Mucosa of descending colon (tissue), 3 donors: ENCODE measurements around the gene PPARA. TPM values are rescaled to one million over a fixed set of nuclear protein-coding genes. Genes with fewer than 3 reads are reported as not detected.

Source experiments
- ATAC-seq: fragments of 200-7000 bp; cut with Tn5 transposase; one replicate; pipeline ENCODE4 v1.9.1; 2020; ENCODE audit warnings: mild to moderate bottlenecking, moderate library complexity
- DNase-seq, 3 donors: peaks; one replicate each; pipeline ENCODE4 v3.0.0-alpha.2; 2020
- H3K36me3 ChIP-seq: fragments of 200-600 bp; one replicate; pipeline ENCODE4 v1.8.0; 2021; ENCODE audit warnings: low read depth, mild to moderate bottlenecking
- H3K4me1 ChIP-seq: fragments of 200-600 bp; one replicate; pipeline ENCODE4 v1.8.0; 2021; ENCODE audit warnings: low read depth, mild to moderate bottlenecking
- H3K4me3 ChIP-seq: fragments of 200-600 bp; one replicate; pipeline ENCODE4 v1.8.0; 2021; ENCODE audit warnings: mild to moderate bottlenecking
- H3K9me3 ChIP-seq: fragments of 200-600 bp; one replicate; pipeline ENCODE4 v1.8.0; 2021; ENCODE audit warnings: mild to moderate bottlenecking
- CTCF ChIP-seq: fragments of 200-600 bp; IDR thresholded peaks from one replicate; pipeline ENCODE4 v1.8.0; 2022; ENCODE audit warnings: antibody characterized with exemption, mild to moderate bottlenecking
- intact Hi-C, 2 donors: fragments of 100-400 bp; cut with DNase I in 1 of 2; cut with micrococcal nuclease in 1 of 2; formaldehyde crosslinking; loops; one replicate each; pipeline versions ENCODE4 v1.11.0 to v1.11.1; 2022; cut with DNase I, micrococcal nuclease
- total RNA-seq, 3 donors: library from RNA; stranded (reverse); fragmentation: NEBNext Ultra II Directional in 2 of 3; extraction: Animal tissue kit (Norgen Biotek cat#: 25700) in 2 of 3; gene quantifications; one replicate each; pipeline versions ENCODE4 v1.2.1 to v1.2.4, GENCODE V29; 2021 to 2023
- donor health status: DM: no; HTN: no; CAD: no; lungs with moderate emphysema.
- donor health status: DM: no; HTN: no; CAD: no.
- donor health status: DM: no; HTN: yes; CAD: no.

PPARA gene
- total RNA-seq, 3 donors from 2014 or later, result 57.9 to 81.4 (median 58.5) TPM

- DNase-seq, result no peak
- intact Hi-C loops, result loop anchor here (5.0 kb wide), 1 partner anchor 108 kb away; no protein-coding TSS in a partner anchor
- Histone ChIP-seq H3K4me1 (peaks cover 9% of the 10 kb centered on the region), H3K4me3 (no peak overlapping the region), H3K36me3 (no peaks in the 10 kb centered on the region), H3K9me3 (no peaks in the 10 kb centered on the region)
- no peak for ATAC-seq
- no peak for TF ChIP-seq CTCF
Observed at GRCh38 chr22:46115388-46115678, 35.0 kb upstream of the PPARA start.

- H3K36me3 ChIP-seq, result no peaks in the 10 kb centered on the region
- H3K4me3 ChIP-seq, result no peak overlapping the region
- ATAC-seq (peak; percentile 9), DNase-seq (peak in 1 of 3 donors; percentile 46)
- no peaks in the 10 kb centered on the region for H3K9me3 ChIP-seq
- H3K4me1 ChIP-seq, result peaks cover 9% of the 10 kb centered on the region
- no peak for TF ChIP-seq CTCF
- intact Hi-C loops, result loop anchor here (5.0 kb wide), 1 partner anchor 109 kb away; no protein-coding TSS in a partner anchor
Observed at GRCh38 chr22:46115755-46116490, 34.4 kb upstream of the PPARA start.

- Histone ChIP-seq H3K4me3 (no peak overlapping the region), H3K36me3 (no peaks in the 10 kb centered on the region), H3K4me1 (peaks cover 9% of the 10 kb centered on the region), H3K9me3 (no peaks in the 10 kb centered on the region)
- intact Hi-C loops, result loop anchor here (5.0 kb wide), 1 partner anchor 109 kb away; no protein-coding TSS in a partner anchor
- peak; percentile 38 for TF ChIP-seq CTCF
- DNase-seq (peak; percentile 92 to 98 (median 97)), ATAC-seq (peak; percentile 86)
Observed at GRCh38 chr22:46116491-46116958, 33.8 kb upstream of the PPARA start.

GRCh38 chr22:46117206-46118199, 32.8 kb upstream of the PPARA start:
- ATAC-seq (no peak), DNase-seq (no peak)
- no peaks in the 10 kb centered on the region for H3K36me3 ChIP-seq
- no peak overlapping the region for H3K4me3 ChIP-seq
- H3K4me1 ChIP-seq, result peaks cover 11% of the 10 kb centered on the region
- no peaks in the 10 kb centered on the region for H3K9me3 ChIP-seq
- intact Hi-C loops, result loop anchor here (5.0 kb wide), 1 partner anchor 110 kb away; no protein-coding TSS in a partner anchor
- TF ChIP-seq CTCF, result no peak

GRCh38 chr22:46119093-46119728, 31.1 kb upstream of the PPARA start:
- intact Hi-C loops, result loop anchor here (5.0 kb wide), 1 partner anchor 112 kb away; no protein-coding TSS in a partner anchor
- Histone ChIP-seq H3K9me3 (no peaks in the 10 kb centered on the region), H3K4me3 (no peak overlapping the region), H3K36me3 (no peaks in the 10 kb centered on the region), H3K4me1 (peaks cover 15% of the 10 kb centered on the region)
- DNase-seq (no peak), ATAC-seq (no peak)
- TF ChIP-seq CTCF, result no peak
